K562 (cell line): ENCODE measurements around the gene BAIAP3. TPM values are rescaled to one million over a fixed set of nuclear protein-coding genes. Genes with fewer than 3 reads are reported as not detected.
A peak's percentile ranks its signal among the peaks of the same experiment; 100 is the strongest.

Source experiments
- ATAC-seq: fragments of 200-7000 bp; cut with Tn5 transposase; 3 replicates; pipeline ENCODE4 v1.9.1; 2020; ENCODE audit warnings: moderate library complexity
- BruUV-seq: library from RNA; stranded (reverse); fragments of 400-500 nt; replicated peaks from 2 replicates; lab custom pipeline; 2021; lab: Mats Ljungman, UMichigan
- CTCF ChIA-PET: fragments of 300-600 bp; formaldehyde crosslinking; extraction: SDS; loops from one replicate; lab custom pipeline; 2021; ENCODE audit warnings: low intra/inter-chr PET ratio; lab: Yijun Ruan, JAX
- POLR2A ChIA-PET: fragments of 300-600, 350-650 bp; sonication (Branson Sonifier 250); formaldehyde crosslinking; extraction: SDS; loops from one replicate; lab custom pipeline; 2021; ENCODE audit warnings: antibody characterized with exemption, inconsistent platforms; lab: Yijun Ruan, JAX
- DNase-seq, 4 experiments: peaks; one replicate each; pipeline versions ENCODE4 v3.0.0 to v3.0.0-alpha.2; 2011 to 2018; ENCODE audit warnings: low spot score in 3 of 4, mixed read lengths in 3 of 4; ENCODE audit errors: extremely low read depth in 1 of 4
- FAIRE-seq: peaks from 2 replicates; lab custom pipeline; 2011; peaks lifted over from hg19 to GRCh38; lab: Jason Lieb, UNC
- H2AFZ ChIP-seq: 2 replicates; pipeline ENCODE4 v1.6.0; 2011; ENCODE audit warnings: low read depth, low read length, control low read depth, inconsistent platforms
- H3K27ac ChIP-seq: fragments of 200-600 bp; 3 replicates; pipeline ENCODE4 v1.8.0; 2011; ENCODE audit warnings: low read depth, mild to moderate bottlenecking, control low read depth, inconsistent platforms, low read length, moderate library complexity, mixed read lengths; ENCODE audit errors: extremely low read depth
- H3K27me3 ChIP-seq, 2 experiments: fragments of 300-600 bp in 1 of 2; 2 replicates in 1 of 2; 3 replicates in 1 of 2; pipeline versions ENCODE4 v1.6.0 to v1.8.0; 2011; ENCODE audit warnings: inconsistent platforms in 2 of 2, low read length in 2 of 2, mild to moderate bottlenecking in 1 of 2, mixed read lengths in 1 of 2, moderate library complexity in 1 of 2; ENCODE audit not compliant: control insufficient read depth in 2 of 2, insufficient read depth in 2 of 2
- H3K36me3 ChIP-seq: fragments of 300-600 bp; 3 replicates; pipeline ENCODE4 v1.8.0; 2011; ENCODE audit warnings: mild to moderate bottlenecking, low read length, inconsistent platforms; ENCODE audit not compliant: control insufficient read depth, insufficient read depth
- H3K4me1 ChIP-seq, 2 experiments: fragments of 200-600 bp in 1 of 2; replicated peaks in 1 of 2; 2 replicates in 1 of 2; 3 replicates in 1 of 2; pipeline versions ENCODE4 v1.5.1 to v1.8.0; 2011; ENCODE audit warnings: inconsistent platforms in 2 of 2, low read length in 2 of 2, mild to moderate bottlenecking in 1 of 2, mixed read lengths in 1 of 2, moderate library complexity in 1 of 2; ENCODE audit not compliant: control insufficient read depth in 2 of 2, insufficient read depth in 2 of 2
- H3K4me2 ChIP-seq: 2 replicates; pipeline ENCODE4 v1.6.1; 2011; ENCODE audit warnings: low read length, control low read depth, inconsistent platforms, mixed read lengths; ENCODE audit not compliant: insufficient read depth
- H3K4me3 ChIP-seq: fragments of 200-600 bp; sonication (generic), shearing (Covaris generic); 2 replicates; pipeline ENCODE4 v1.5.1; 2016; ENCODE audit warnings: control low read depth, inconsistent platforms
- H3K79me2 ChIP-seq: fragments of 200-600 bp; 3 replicates; pipeline ENCODE4 v1.8.0; 2011; ENCODE audit warnings: low read length, inconsistent platforms; ENCODE audit not compliant: control insufficient read depth, insufficient read depth
- H3K9ac ChIP-seq, 2 experiments: 2 replicates each; pipeline versions ENCODE4 v1.6.0 to v1.6.1; 2011; ENCODE audit warnings: low read depth in 2 of 2, low read length in 2 of 2, control low read depth in 1 of 2, inconsistent platforms in 1 of 2, mild to moderate bottlenecking in 1 of 2, mixed read lengths in 1 of 2; ENCODE audit not compliant: insufficient read depth in 1 of 2
- H3K9me1 ChIP-seq: one replicate; pipeline ENCODE4 v1.6.0; 2011; ENCODE audit warnings: inconsistent platforms, mild to moderate bottlenecking, low read length, moderate library complexity; ENCODE audit not compliant: control insufficient read depth, insufficient read depth
- H3K9me3 ChIP-seq: replicated peaks from 2 replicates; pipeline ENCODE4 v1.5.1; 2011; ENCODE audit warnings: low read depth, low read length, inconsistent platforms; ENCODE audit not compliant: control insufficient read depth, insufficient read depth
- H4K20me1 ChIP-seq: replicated peaks from 2 replicates; pipeline ENCODE4 v1.6.1; 2011; ENCODE audit warnings: low read length, inconsistent platforms, mixed read lengths; ENCODE audit not compliant: control insufficient read depth, insufficient read depth
- MAX ChIP-seq: sonication (generic); formaldehyde crosslinking; IDR thresholded peaks from 2 replicates; pipeline ENCODE4 v1.9.0; 2022; ENCODE audit warnings: mild to moderate bottlenecking, missing genetic modification reagents
- MLLT1 ChIP-seq, 2 experiments: fragments of 450-650 bp; IDR thresholded peaks; 2 replicates each; pipeline ENCODE4 v1.6.1; 2016
- ZBTB1 ChIP-seq: sonication (generic); formaldehyde crosslinking; IDR thresholded peaks from 2 replicates; pipeline ENCODE4 v1.8.1; 2023; ENCODE audit warnings: missing genetic modification reagents, low read depth, mild to moderate bottlenecking, borderline replicate concordance
- ZNF146 ChIP-seq: IDR thresholded peaks from one replicate; pipeline ENCODE4 v1.6.1; 2018; ENCODE audit warnings: missing compliant biosample characterization; ENCODE audit not compliant: unreplicated experiment
- ZNF699 ChIP-seq: fragments of 250-450 bp; sonication (Bioruptor Pico); IDR thresholded peaks from 2 replicates; pipeline ENCODE4 v1.8.0; 2021; ENCODE audit warnings: mild to moderate bottlenecking, moderate library complexity; ENCODE audit not compliant: insufficient replicate concordance
- WGBS: fragments of 100-300 bp; shearing (Covaris generic); methylation state at CpG from one replicate; pipeline ENCODE4 v1.1.6; 2016; ENCODE audit warnings: low coverage, mixed read lengths; ENCODE audit not compliant: insufficient coverage; ENCODE audit errors: missing lambda C conversion rate; 5-methylcytosine and 5-hydroxymethylcytosine counted together
- in situ Hi-C: fragments of 300-500 bp; cut with MboI; formaldehyde crosslinking; loops from 4 replicates; pipeline ENCODE4 v1.15.0; 2018; ENCODE audit warnings: inconsistent platforms, mixed read lengths
- intact Hi-C: fragments of 100-400 bp; cut with micrococcal nuclease; formaldehyde crosslinking; loops from 2 replicates; pipeline ENCODE4 v1.14.2; 2022
- polyA plus RNA-seq, 8 experiments: library from polyadenylated mRNA; depleted of rRNA in 4 of 8; stranded (reverse) in 5 of 8; unstranded in 3 of 8; fragments of >200 nt; fragmentation: Nextera tagmentation in 2 of 8; fragmentation: Illumina TruSeq in 1 of 8; extraction: Ambion mirVana in 2 of 8; extraction: Trizol in 1 of 8; gene quantifications; 2 replicates each; pipeline versions ENCODE4 v1.2.1 to v1.2.3, GENCODE V29; 2011 to 2014; ENCODE audit warnings: inconsistent platforms in 1 of 8, missing spikeins in 1 of 8
- total RNA-seq, 7 experiments: library from RNA; depleted of rRNA in 6 of 7; stranded (reverse); fragments of >200 nt in 6 of 7; fragmentation: Illumina TruSeq in 2 of 7; extraction: Trizol in 2 of 7; gene quantifications; 2 replicates each; pipeline versions ENCODE4 v1.2.1 to v1.2.3, GENCODE V29; 2011 to 2021; ENCODE audit warnings: low replicate concordance in 1 of 7

Gene BAIAP3
- total and polyA plus RNA-seq, 9 of the 15 experiments (the other 6 are each of a cell fraction or from before 2014, with no cell fraction given), result 0.03 to 4.5 (median 0.57) TPM; not detected in 1

- Histone ChIP-seq H3K27ac (no peak overlapping the region), H3K36me3 (no peaks in the 10 kb centered on the region), H3K9me3 (0 out of 2 replicates have a peak, but pooled peaks cover 4% of the 10 kb centered on the region), H2AFZ (no peak overlapping the region), H3K4me2 (no peak overlapping the region), H3K4me1 (peaks cover 17 to 90% of the 10 kb centered on the region in 2 experiments), H3K27me3 (peaks cover 6 to 19% of the 10 kb centered on the region in 2 experiments; a peak in 3 of 5 replicates), H3K4me3 (no peak overlapping the region), H3K79me2 (no peaks in the 10 kb centered on the region), H3K9ac (0 out of 4 replicates have a peak overlapping the region, but pooled peaks of 1 of the 2 experiments have one; percentile 28), H3K9me1 (no peaks in the 10 kb centered on the region), H4K20me1 (0 out of 2 replicates have a peak, but pooled peaks cover 9% of the 10 kb centered on the region)
- in situ Hi-C loops, result no loop called here
- intact Hi-C loops, result no loop called here
- DNase-seq, result no peak
- no peak for FAIRE-seq
- ChIA-PET CTCF (no interaction called here), POLR2A (interaction anchor here (0.6 to 1.3 kb wide), 6 partner anchors 10 to 199 kb away, joined by 3 to 7 read pairs (median 4); no protein-coding TSS in a partner anchor)
- BruUV-seq, result TSS peak; percentile 62
- 3% methylated on average over 7 of the region's 9 CpGs for WGBS
- 0 out of 2 replicates have a peak, but pooled peaks have one; percentile 4 for TF ChIP-seq MAX
- TF ChIP-seq ZNF699 (CRISPR knock-in tag), result no peak
- 0 out of 2 replicates have a peak, but pooled peaks have one; percentile 42 for TF ChIP-seq ZBTB1 (CRISPR knock-in tag)
- TF ChIP-seq ZNF146 (CRISPR knock-in tag), result no peak
- no peak for TF ChIP-seq MLLT1 (IDR thresholded peaks at IDR 0.05)
- ATAC-seq, result no peak
These were observed 1.3 kb downstream of the BAIAP3 start for GRCh38 chr16:1334739-1335138.
